ENCODE results near the gene TTC5. TPM values are rescaled to one million over a fixed set of nuclear protein-coding genes. Genes with fewer than 3 reads are reported as not detected.
"Not testable (repeated sequence)": the region's sequence is repeated elsewhere in the genome, so short reads cannot be mapped to it uniquely, and the experiment has no call there.

The TTC5 gene
- total RNA-seq, 4 donors from 2014 or later = 6.5 to 43.8 (median 17.7) TPM

DNA sequence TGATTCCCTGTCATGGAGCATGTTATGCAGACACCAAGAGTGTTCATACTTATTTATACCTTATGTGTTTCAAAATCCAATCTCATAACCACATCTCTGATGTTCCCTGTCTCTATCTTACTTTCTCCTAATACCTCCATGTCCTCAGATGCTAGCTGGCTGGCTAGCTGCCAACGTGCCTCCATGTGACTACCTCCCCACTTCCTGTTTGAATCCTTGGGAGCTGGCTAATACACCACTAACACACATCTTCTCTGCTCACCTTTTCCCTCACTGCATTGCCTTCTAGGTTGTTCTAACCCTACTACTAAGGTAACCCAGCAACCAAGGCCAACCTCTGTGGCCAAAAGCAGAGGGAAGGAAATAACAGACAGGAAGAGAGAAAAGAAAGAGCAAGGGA is 27.3 kb downstream of the TTC5 start:
- intact Hi-C loops (cut with DNase I; ENCODE audit: low total_unique reads) = no loop called here
- Histone ChIP-seq H3K4me1 (no peaks in the 10 kb centered on the region), H3K27me3 (no peaks in the 10 kb centered on the region), H3K36me3 (no peaks in the 10 kb centered on the region), H3K9me3 (no peaks in the 10 kb centered on the region), H3K4me3 (no peak overlapping the region), H3K27ac (no peak overlapping the region)
- no peak for TF ChIP-seq POLR2A (IDR thresholded peaks at IDR 0.05)
- TF ChIP-seq, protein P1, sequence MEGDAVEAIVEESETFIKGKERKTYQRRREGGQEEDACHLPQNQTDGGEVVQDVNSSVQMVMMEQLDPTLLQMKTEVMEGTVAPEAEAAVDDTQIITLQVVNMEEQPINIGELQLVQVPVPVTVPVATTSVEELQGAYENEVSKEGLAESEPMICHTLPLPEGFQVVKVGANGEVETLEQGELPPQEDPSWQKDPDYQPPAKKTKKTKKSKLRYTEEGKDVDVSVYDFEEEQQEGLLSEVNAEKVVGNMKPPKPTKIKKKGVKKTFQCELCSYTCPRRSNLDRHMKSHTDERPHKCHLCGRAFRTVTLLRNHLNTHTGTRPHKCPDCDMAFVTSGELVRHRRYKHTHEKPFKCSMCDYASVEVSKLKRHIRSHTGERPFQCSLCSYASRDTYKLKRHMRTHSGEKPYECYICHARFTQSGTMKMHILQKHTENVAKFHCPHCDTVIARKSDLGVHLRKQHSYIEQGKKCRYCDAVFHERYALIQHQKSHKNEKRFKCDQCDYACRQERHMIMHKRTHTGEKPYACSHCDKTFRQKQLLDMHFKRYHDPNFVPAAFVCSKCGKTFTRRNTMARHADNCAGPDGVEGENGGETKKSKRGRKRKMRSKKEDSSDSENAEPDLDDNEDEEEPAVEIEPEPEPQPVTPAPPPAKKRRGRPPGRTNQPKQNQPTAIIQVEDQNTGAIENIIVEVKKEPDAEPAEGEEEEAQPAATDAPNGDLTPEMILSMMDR (IDR thresholded peaks at IDR 0.05) = no peak
- DNase-seq = no peak

- no peak for DNase-seq
- intact Hi-C loops (cut with DNase I; ENCODE audit: low total_unique reads) = no loop called here
- Histone ChIP-seq H3K4me1 (no peaks in the 10 kb centered on the region), H3K36me3 (no peaks in the 10 kb centered on the region), H3K27me3 (no peaks in the 10 kb centered on the region), H3K4me3 (no peak overlapping the region), H3K9me3 (no peaks in the 10 kb centered on the region), H3K27ac (no peak overlapping the region)
- TF ChIP-seq POLR2A (IDR thresholded peaks at IDR 0.05) = no peak
- TF ChIP-seq, protein P1 (IDR thresholded peaks at IDR 0.05) = no peak
Observed at GRCh38 chr14:20277409-20277808, 28.3 kb downstream of the TTC5 start.

DNA sequence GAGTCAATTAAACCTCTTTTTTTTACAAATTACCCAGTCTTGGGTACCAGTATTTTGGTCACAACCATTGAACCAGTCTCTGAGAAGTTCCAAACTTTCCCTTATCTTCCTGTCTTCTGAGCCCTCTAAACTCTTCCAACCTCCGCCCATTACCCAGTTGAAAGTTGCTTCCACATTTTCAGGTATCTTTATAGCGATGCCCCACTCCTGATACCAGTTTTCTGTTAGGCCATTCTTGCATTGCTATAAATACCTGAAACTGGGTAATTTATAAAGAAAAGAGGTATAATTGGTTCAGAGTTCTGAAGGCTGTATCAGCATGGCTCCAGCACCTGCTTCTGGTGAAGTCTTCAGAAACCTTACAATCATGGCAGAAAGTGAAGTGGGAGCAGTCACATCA is 31.7 kb downstream of the TTC5 start:
- Histone ChIP-seq H3K4me1 (no peaks in the 10 kb centered on the region), H3K27me3 (no peaks in the 10 kb centered on the region), H3K9me3 (no peaks in the 10 kb centered on the region), H3K27ac (no peak overlapping the region), H3K36me3 (no peaks in the 10 kb centered on the region), H3K4me3 (no peak overlapping the region)
- TF ChIP-seq POLR2A (IDR thresholded peaks at IDR 0.05) = no peak
- TF ChIP-seq, protein P1 (IDR thresholded peaks at IDR 0.05) = no peak
- no peak for DNase-seq
- intact Hi-C loops (cut with DNase I; ENCODE audit: low total_unique reads) = no loop called here

GRCh38 chr14:20264361-20264760 is 41.4 kb downstream of the TTC5 start:
- H3K4me1 ChIP-seq; H3K27me3 ChIP-seq; DNase-seq; intact Hi-C loops (cut with DNase I; ENCODE audit: low total_unique reads); H3K4me3 ChIP-seq; H3K9me3 ChIP-seq; H3K36me3 ChIP-seq; H3K27ac ChIP-seq: not testable (repeated sequence)

DNA sequence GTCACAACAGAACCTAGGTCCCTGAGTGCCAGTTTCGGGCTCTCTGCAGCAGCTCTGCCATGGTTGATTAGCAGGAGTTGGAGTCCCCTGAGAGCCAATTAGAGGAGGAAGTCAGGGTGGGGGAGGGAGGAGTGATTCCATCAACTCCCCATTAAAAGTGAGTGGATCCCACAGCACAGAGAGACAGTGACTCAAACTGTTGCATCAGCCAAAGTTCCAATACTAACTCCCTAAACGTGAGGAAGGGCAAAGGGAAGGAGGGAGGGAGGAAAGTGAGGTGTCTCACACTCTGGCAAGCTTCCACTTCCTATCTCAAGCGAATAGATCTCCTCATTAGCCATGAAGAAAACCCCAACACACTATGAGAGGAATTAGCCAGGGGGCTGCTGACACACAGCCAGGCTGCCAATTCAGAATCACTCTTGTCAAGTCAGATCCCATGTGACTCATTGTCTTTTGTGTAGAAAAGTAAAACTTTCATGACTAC is 43.1 kb downstream of the TTC5 start:
- Histone ChIP-seq H3K4me3 (no peak overlapping the region), H3K9me3 (no peaks in the 10 kb centered on the region), H3K36me3 (no peaks in the 10 kb centered on the region), H3K4me1 (no peaks in the 10 kb centered on the region), H3K27ac (no peak overlapping the region), H3K27me3 (no peaks in the 10 kb centered on the region)
- DNase-seq = no peak
- intact Hi-C loops (cut with DNase I; ENCODE audit: low total_unique reads) = no loop called here
- TF ChIP-seq, protein P1 (IDR thresholded peaks at IDR 0.05) = no peak
- TF ChIP-seq POLR2A (IDR thresholded peaks at IDR 0.05) = no peak

- no peaks in the 10 kb centered on the region for H3K36me3 ChIP-seq
- no peaks in the 10 kb centered on the region for H3K27me3 ChIP-seq
- H3K9me3 ChIP-seq = peaks cover 0 to 3% of the 10 kb centered on the region in 2 donors
- intact Hi-C loops (cut with DNase I; ENCODE audit: low total_unique reads) = no loop called here
- H3K4me1 ChIP-seq = no peaks in the 10 kb centered on the region
- H3K4me3 ChIP-seq = no peak overlapping the region
- TF ChIP-seq, protein P1 (IDR thresholded peaks at IDR 0.05) = no peak
- no peak for TF ChIP-seq POLR2A (IDR thresholded peaks at IDR 0.05)
- H3K27ac ChIP-seq = no peak overlapping the region
- DNase-seq = no peak
Observed at GRCh38 chr14:20247646-20248246, 58.0 kb downstream of the TTC5 start.
